ENCODE measurements around the gene SLC25A25.

DNA sequence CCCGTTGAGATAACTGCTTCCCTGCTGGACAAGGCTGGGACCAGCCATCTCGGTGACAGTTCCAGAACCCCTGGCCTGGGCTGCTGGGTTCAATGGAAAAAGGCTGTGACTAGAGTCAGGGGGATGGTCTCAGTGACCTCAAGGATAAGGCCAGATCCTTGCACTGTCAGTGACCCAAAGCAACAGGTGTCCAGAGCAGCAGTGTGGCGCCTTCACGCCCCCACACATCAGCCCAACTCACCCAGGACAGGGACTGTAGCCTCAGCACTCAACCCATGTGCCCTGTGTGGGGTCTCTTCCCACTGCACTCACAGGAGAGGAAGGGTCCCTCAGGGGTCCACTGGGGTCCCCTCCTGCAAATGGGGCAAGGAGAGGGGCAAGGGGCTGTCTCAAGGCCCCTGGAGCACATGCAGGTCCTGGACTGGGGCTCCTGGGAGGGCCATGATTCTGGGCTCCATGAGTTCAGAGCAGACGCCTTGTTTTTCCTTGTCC, 80.5 kb downstream of the SLC25A25 start:
- TF ChIP-seq, protein P1, sequence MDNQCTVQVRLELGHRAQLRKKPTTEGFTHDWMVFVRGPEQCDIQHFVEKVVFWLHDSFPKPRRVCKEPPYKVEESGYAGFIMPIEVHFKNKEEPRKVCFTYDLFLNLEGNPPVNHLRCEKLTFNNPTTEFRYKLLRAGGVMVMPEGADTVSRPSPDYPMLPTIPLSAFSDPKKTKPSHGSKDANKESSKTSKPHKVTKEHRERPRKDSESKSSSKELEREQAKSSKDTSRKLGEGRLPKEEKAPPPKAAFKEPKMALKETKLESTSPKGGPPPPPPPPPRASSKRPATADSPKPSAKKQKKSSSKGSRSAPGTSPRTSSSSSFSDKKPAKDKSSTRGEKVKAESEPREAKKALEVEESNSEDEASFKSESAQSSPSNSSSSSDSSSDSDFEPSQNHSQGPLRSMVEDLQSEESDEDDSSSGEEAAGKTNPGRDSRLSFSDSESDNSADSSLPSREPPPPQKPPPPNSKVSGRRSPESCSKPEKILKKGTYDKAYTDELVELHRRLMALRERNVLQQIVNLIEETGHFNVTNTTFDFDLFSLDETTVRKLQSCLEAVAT (IDR thresholded peaks at IDR 0.05) = no peak
- TF ChIP-seq, protein P2, sequence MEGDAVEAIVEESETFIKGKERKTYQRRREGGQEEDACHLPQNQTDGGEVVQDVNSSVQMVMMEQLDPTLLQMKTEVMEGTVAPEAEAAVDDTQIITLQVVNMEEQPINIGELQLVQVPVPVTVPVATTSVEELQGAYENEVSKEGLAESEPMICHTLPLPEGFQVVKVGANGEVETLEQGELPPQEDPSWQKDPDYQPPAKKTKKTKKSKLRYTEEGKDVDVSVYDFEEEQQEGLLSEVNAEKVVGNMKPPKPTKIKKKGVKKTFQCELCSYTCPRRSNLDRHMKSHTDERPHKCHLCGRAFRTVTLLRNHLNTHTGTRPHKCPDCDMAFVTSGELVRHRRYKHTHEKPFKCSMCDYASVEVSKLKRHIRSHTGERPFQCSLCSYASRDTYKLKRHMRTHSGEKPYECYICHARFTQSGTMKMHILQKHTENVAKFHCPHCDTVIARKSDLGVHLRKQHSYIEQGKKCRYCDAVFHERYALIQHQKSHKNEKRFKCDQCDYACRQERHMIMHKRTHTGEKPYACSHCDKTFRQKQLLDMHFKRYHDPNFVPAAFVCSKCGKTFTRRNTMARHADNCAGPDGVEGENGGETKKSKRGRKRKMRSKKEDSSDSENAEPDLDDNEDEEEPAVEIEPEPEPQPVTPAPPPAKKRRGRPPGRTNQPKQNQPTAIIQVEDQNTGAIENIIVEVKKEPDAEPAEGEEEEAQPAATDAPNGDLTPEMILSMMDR (IDR thresholded peaks at IDR 0.05 in 2 of 3, conservative IDR thresholded peaks at IDR 0.05 in 1 of 3; ENCODE audit: control insufficient read depth in 2 of 3, extremely low read depth in 1 of 3, insufficient read depth in 1 of 3, low read depth in 3 of 3, low read length in 3 of 3) = no peak
- TF ChIP-seq JUND (IDR thresholded peaks at IDR 0.05; ENCODE audit: low read depth, low read length) (no peak), POLR2AphosphoS2 (IDR thresholded peaks at IDR 0.05; ENCODE audit: low read depth, low read length) (no peak), POLR2A (IDR thresholded peaks at IDR 0.05; ENCODE audit: low read depth, low read length) (no peak), SMARCA5 (IDR thresholded peaks at IDR 0.05) (no peak), TAF1 (IDR thresholded peaks at IDR 0.05; ENCODE audit: borderline replicate concordance, low read depth, low read length) (no peak), EZH2 (IDR thresholded peaks at IDR 0.05; ENCODE audit: borderline replicate concordance, control insufficient read depth, low read depth, low read length) (no peak)
- TF ChIP-seq, protein P3, sequence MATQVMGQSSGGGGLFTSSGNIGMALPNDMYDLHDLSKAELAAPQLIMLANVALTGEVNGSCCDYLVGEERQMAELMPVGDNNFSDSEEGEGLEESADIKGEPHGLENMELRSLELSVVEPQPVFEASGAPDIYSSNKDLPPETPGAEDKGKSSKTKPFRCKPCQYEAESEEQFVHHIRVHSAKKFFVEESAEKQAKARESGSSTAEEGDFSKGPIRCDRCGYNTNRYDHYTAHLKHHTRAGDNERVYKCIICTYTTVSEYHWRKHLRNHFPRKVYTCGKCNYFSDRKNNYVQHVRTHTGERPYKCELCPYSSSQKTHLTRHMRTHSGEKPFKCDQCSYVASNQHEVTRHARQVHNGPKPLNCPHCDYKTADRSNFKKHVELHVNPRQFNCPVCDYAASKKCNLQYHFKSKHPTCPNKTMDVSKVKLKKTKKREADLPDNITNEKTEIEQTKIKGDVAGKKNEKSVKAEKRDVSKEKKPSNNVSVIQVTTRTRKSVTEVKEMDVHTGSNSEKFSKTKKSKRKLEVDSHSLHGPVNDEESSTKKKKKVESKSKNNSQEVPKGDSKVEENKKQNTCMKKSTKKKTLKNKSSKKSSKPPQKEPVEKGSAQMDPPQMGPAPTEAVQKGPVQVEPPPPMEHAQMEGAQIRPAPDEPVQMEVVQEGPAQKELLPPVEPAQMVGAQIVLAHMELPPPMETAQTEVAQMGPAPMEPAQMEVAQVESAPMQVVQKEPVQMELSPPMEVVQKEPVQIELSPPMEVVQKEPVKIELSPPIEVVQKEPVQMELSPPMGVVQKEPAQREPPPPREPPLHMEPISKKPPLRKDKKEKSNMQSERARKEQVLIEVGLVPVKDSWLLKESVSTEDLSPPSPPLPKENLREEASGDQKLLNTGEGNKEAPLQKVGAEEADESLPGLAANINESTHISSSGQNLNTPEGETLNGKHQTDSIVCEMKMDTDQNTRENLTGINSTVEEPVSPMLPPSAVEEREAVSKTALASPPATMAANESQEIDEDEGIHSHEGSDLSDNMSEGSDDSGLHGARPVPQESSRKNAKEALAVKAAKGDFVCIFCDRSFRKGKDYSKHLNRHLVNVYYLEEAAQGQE (IDR thresholded peaks at IDR 0.05; ENCODE audit: low read depth, low read length) = no peak
- TF ChIP-seq, protein P4, sequence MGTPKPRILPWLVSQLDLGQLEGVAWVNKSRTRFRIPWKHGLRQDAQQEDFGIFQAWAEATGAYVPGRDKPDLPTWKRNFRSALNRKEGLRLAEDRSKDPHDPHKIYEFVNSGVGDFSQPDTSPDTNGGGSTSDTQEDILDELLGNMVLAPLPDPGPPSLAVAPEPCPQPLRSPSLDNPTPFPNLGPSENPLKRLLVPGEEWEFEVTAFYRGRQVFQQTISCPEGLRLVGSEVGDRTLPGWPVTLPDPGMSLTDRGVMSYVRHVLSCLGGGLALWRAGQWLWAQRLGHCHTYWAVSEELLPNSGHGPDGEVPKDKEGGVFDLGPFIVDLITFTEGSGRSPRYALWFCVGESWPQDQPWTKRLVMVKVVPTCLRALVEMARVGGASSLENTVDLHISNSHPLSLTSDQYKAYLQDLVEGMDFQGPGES (IDR thresholded peaks at IDR 0.05) = no peak

Measured in GM12878 (cell line).